Loucy (cell line): ENCODE results near the gene LRRTM4.

Source experiments
- CTCF ChIP-seq: fragments of 200-600 bp; sonication (generic); conservative IDR thresholded peaks from 2 replicates; pipeline ENCODE4 v1.5.1; 2014; ENCODE audit warnings: mild to moderate bottlenecking, antibody characterized with exemption, low read length
- EZH2phosphoT487 ChIP-seq: fragments of 200-600 bp; IDR thresholded peaks from 2 replicates; pipeline ENCODE4 v1.6.1; 2018; ENCODE audit warnings: antibody characterized with exemption, mild to moderate bottlenecking, moderate library complexity, borderline replicate concordance

GRCh38 chr2:77087987-77088414 is 434.2 kb downstream of the LRRTM4 start:
- TF ChIP-seq CTCF (no peak), EZH2phosphoT487 (no peak)
